ENCODE data around the gene DYNAP.

DNA sequence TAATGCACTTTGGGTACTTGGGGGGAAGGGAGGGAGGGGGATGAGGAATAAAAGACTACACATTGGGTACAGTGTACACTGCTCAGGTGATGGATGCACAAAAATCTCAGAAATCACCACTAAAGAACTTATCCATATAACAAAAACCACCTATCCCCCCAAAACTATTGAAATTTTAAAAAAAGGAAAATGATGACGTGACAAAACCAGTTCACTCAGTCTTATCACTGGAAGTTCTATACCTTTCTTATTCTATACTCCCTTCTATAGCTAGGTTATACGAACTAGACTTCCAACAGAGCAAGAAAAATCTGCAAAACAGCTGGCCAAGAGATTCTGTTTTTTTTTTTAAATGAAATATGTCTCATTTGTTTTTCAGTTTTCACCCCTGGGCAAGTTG, 20.8 kb downstream of the DYNAP start:
- TF ChIP-seq, protein P1, sequence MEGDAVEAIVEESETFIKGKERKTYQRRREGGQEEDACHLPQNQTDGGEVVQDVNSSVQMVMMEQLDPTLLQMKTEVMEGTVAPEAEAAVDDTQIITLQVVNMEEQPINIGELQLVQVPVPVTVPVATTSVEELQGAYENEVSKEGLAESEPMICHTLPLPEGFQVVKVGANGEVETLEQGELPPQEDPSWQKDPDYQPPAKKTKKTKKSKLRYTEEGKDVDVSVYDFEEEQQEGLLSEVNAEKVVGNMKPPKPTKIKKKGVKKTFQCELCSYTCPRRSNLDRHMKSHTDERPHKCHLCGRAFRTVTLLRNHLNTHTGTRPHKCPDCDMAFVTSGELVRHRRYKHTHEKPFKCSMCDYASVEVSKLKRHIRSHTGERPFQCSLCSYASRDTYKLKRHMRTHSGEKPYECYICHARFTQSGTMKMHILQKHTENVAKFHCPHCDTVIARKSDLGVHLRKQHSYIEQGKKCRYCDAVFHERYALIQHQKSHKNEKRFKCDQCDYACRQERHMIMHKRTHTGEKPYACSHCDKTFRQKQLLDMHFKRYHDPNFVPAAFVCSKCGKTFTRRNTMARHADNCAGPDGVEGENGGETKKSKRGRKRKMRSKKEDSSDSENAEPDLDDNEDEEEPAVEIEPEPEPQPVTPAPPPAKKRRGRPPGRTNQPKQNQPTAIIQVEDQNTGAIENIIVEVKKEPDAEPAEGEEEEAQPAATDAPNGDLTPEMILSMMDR (conservative IDR thresholded peaks at IDR 0.05; ENCODE audit: low read depth in 2 of 2): no peak
- TF ChIP-seq NANOG (IDR thresholded peaks at IDR 0.05; ENCODE audit: borderline replicate concordance) (no peak), POLR2AphosphoS5 (IDR thresholded peaks at IDR 0.05; ENCODE audit: low read depth) (no peak), STAT1 (IDR thresholded peaks at IDR 0.05; ENCODE audit: unreplicated experiment) (no peak), EZH2 (IDR thresholded peaks at IDR 0.05; ENCODE audit: low read depth, unreplicated experiment) (no peak), EZH2phosphoT487 (IDR thresholded peaks at IDR 0.05; ENCODE audit: unreplicated experiment) (no peak)
- TF ChIP-seq, protein P2, sequence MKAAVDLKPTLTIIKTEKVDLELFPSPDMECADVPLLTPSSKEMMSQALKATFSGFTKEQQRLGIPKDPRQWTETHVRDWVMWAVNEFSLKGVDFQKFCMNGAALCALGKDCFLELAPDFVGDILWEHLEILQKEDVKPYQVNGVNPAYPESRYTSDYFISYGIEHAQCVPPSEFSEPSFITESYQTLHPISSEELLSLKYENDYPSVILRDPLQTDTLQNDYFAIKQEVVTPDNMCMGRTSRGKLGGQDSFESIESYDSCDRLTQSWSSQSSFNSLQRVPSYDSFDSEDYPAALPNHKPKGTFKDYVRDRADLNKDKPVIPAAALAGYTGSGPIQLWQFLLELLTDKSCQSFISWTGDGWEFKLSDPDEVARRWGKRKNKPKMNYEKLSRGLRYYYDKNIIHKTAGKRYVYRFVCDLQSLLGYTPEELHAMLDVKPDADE (IDR thresholded peaks at IDR 0.05): no peak

All from GM23338 (cell line).